ENCODE data around the gene PNLDC1. TPM values are rescaled to one million over a fixed set of nuclear protein-coding genes. Genes with fewer than 3 reads are reported as not detected.

Gene PNLDC1
- total and polyA plus RNA-seq, 7 donors, result 0.13 to 1.1 (median 0.71) TPM; not detected in 4

GRCh38 chr6:159804504-159804903, 4.4 kb downstream of the PNLDC1 start:
- intact Hi-C loops (cut with DNase I), result no loop called here
- H3K36me3 ChIP-seq, result peaks cover 0 to 12% (median 3%) of the 10 kb centered on the region in 4 donors
- TF ChIP-seq POLR2A (IDR thresholded peaks at IDR 0.05) (no peak), POLR2AphosphoS5 (IDR thresholded peaks at IDR 0.05) (no peak), EP300 (IDR thresholded peaks at IDR 0.05) (no peak), CTCF (IDR thresholded peaks at IDR 0.05) (no peak)
- no peak overlapping the region for H3K4me3 ChIP-seq
- H3K27me3 ChIP-seq, result no peaks in the 10 kb centered on the region
- H3K27ac ChIP-seq, result no peak overlapping the region
- H3K4me1 ChIP-seq, result no peaks in the 10 kb centered on the region
- H3K9me3 ChIP-seq, result no peaks in the 10 kb centered on the region
- WGBS, 2 donors, result 23 to 68% methylated on average over 10 of the region's 10 CpGs
- no peak for DNase-seq

DNA sequence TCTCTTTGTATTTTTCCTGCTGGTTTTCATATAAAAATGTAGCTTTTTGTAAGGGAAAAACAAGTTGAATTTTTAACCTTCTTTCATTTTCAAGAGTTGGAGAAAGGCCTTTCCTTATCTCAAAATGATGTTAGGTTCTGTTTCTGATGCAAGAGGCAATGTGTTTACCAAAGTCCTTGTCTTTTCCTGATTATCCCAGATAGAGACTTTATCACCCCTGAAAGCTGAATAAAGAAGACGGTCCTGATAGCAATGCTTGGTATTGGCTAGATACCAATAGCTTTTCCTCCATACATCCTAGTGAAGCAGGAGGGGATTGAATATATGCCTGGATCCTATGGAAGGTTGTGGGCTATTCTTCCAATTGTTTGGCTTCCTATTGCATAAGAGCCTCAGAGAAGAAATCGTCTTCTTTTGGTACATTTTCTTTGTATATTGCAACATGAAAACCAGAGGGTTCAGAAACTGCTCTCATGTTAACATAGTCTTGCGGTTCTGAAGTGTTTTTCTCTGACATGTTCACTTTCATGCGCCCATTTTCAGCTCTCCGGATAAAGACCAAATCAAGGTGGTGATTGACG, 5.5 kb downstream of the PNLDC1 start:
- TF ChIP-seq POLR2A (IDR thresholded peaks at IDR 0.05) (no peak), CTCF (IDR thresholded peaks at IDR 0.05) (no peak)
- 90 to 94% methylated on average over 6 of the region's 6 CpGs for WGBS, 2 donors
- intact Hi-C loops (cut with DNase I), result no loop called here
- DNase-seq, result no peak
- no peaks in the 10 kb centered on the region for H3K27me3 ChIP-seq
- no peaks in the 10 kb centered on the region for H3K9me3 ChIP-seq
- H3K4me1 ChIP-seq, result no peaks in the 10 kb centered on the region
- H3K4me3 ChIP-seq, result no peak overlapping the region
- no peak overlapping the region for H3K27ac ChIP-seq
- peaks cover 0 to 4% (median 0%) of the 10 kb centered on the region in 4 donors for H3K36me3 ChIP-seq

DNA sequence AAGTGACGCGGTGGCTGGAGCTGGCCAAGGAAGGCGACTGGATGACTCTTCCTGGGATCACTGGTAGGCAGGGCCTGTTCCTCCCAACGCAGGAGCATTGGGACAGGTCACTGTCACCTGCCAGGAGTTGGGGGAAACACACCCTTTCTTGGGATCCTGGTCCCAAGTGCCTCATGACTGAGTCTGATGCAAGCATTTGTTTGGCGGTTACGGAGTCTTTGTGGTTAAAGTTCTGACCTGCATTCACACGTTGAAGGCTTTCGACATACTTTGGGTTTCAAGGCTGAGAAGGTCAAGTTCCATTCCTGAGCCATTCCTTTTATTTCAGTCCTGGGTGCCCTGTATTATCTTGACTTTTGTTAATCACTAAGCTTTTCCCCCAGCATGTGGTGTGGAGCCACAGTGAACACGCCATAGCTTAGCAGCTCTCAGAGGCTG, 6.0 kb downstream of the PNLDC1 start:
- Histone ChIP-seq H3K4me3 (no peak overlapping the region), H3K36me3 (peaks cover 0 to 4% (median 0%) of the 10 kb centered on the region in 4 donors), H3K27me3 (no peaks in the 10 kb centered on the region), H3K4me1 (no peaks in the 10 kb centered on the region), H3K27ac (no peak overlapping the region), H3K9me3 (no peaks in the 10 kb centered on the region)
- intact Hi-C loops (cut with DNase I), result no loop called here
- TF ChIP-seq CTCF (IDR thresholded peaks at IDR 0.05), result no peak
- TF ChIP-seq POLR2A (IDR thresholded peaks at IDR 0.05), result no peak
- no peak for TF ChIP-seq EP300 (IDR thresholded peaks at IDR 0.05)
- TF ChIP-seq POLR2AphosphoS5 (IDR thresholded peaks at IDR 0.05), result no peak
- WGBS, 2 donors, result 95 to 96% methylated on average over 9 of the region's 9 CpGs
- no peak for DNase-seq

- TF ChIP-seq POLR2A (IDR thresholded peaks at IDR 0.05) (no peak), CTCF (IDR thresholded peaks at IDR 0.05) (no peak)
- Histone ChIP-seq H3K27me3 (no peaks in the 10 kb centered on the region), H3K27ac (no peak overlapping the region), H3K4me3 (no peak overlapping the region), H3K36me3 (peaks cover 0 to 4% (median 0%) of the 10 kb centered on the region in 4 donors), H3K4me1 (no peaks in the 10 kb centered on the region), H3K9me3 (no peaks in the 10 kb centered on the region)
- WGBS, 2 donors, result 23 to 74% methylated on average over 5 of the region's 5 CpGs
- DNase-seq, result no peak
- intact Hi-C loops (cut with DNase I), result no loop called here
Observed at GRCh38 chr6:159807150-159807858, 7.2 kb downstream of the PNLDC1 start.

Data from sigmoid colon (tissue), 7 donors.